Activated naive CD4-positive, alpha-beta T cell treated with anti-CD3 and anti-CD28 coated beads for 36 hours (primary cell): ENCODE data around the gene ZDHHC9. TPM values are rescaled to one million over a fixed set of nuclear protein-coding genes. Genes with fewer than 3 reads are reported as not detected.

ENCODE experiments used
- CTCF ChIA-PET: fragments of 350-600 bp; sonication (Branson Sonifier 250); formaldehyde crosslinking; loops from one replicate; lab custom pipeline; 2021; ENCODE audit warnings: antibody characterized with exemption; lab: Charles Lee
- DNase-seq: peaks from one replicate; pipeline ENCODE4 v3.0.0-alpha.2; 2020
- H3K27ac Mint-ChIP-seq: one replicate; pipeline ENCODE4 v1.8.0; 2021; ENCODE audit warnings: mild to moderate bottlenecking, mixed read lengths
- H3K27me3 Mint-ChIP-seq: one replicate; pipeline ENCODE4 v1.8.0; 2021; ENCODE audit warnings: low read depth, mixed read lengths
- H3K36me3 Mint-ChIP-seq: one replicate; pipeline ENCODE4 v1.8.0; 2021; ENCODE audit warnings: low read depth, mixed read lengths
- H3K4me1 Mint-ChIP-seq: one replicate; pipeline ENCODE4 v1.8.0; 2021; ENCODE audit warnings: low read depth, mixed read lengths
- H3K4me3 Mint-ChIP-seq: one replicate; pipeline ENCODE4 v1.8.0; 2021; ENCODE audit warnings: mild to moderate bottlenecking, moderate library complexity, mixed read lengths
- H3K9me3 Mint-ChIP-seq: one replicate; pipeline ENCODE4 v1.8.0; 2021; ENCODE audit warnings: mixed read lengths
- intact Hi-C: fragments of 100-400 bp; cut with micrococcal nuclease; formaldehyde crosslinking; loops from one replicate; pipeline ENCODE4 v1.15.1; 2023
- total RNA-seq, 2 experiments: library from RNA; stranded (reverse); gene quantifications; one replicate each; pipeline ENCODE4 v1.2.3, GENCODE V29; 2021

Gene ZDHHC9
- total RNA-seq, 2 experiments from 2014 or later: 7.1 TPM

- peak overlapping the region; percentile 15 for H3K4me3 Mint-ChIP-seq
- H3K9me3 Mint-ChIP-seq: no peaks in the 10 kb centered on the region
- CTCF ChIA-PET: interaction anchor here (0.8 to 2.1 kb wide), 10 partner anchors 10 to 119 kb away, joined by 3 to 12 read pairs (median 4); no protein-coding TSS in a partner anchor
- no peaks in the 10 kb centered on the region for H3K27me3 Mint-ChIP-seq
- H3K27ac Mint-ChIP-seq: peak overlapping the region; percentile 8
- peaks cover 45% of the 10 kb centered on the region for H3K4me1 Mint-ChIP-seq
- H3K36me3 Mint-ChIP-seq: no peaks in the 10 kb centered on the region
- intact Hi-C loops: loop anchor here (1.0 to 5.0 kb wide), 5 partner anchors 77 to 147 kb away; partner anchors contain the start of genes APLN and ZDHHC9
- DNase-seq: peak; percentile 49
These were observed 89.3 kb downstream of the ZDHHC9 start for GRCh38 chrX:129754056-129755024.

Other genes starting within 250 kb of the ZDHHC9 start
- gene APLN, start 188.9 kb downstream of the ZDHHC9 start, total RNA-seq: under 1 TPM; 0.15 to 0.36 TPM
- gene XPNPEP2, start 104.9 kb downstream of the ZDHHC9 start, total RNA-seq: under 1 TPM; 0.21 to 0.27 TPM
- 10 to 100 TPM; 90.3 to 98.7 TPM for gene SASH3, start 63.9 kb downstream of the ZDHHC9 start, total RNA-seq
- 10 to 100 TPM; 21.5 to 22.6 TPM for gene UTP14A, start 62.3 kb upstream of the ZDHHC9 start, total RNA-seq
- 1 to 10 TPM; 3.6 to 4.1 TPM for gene BCORL1, start 138.7 kb upstream of the ZDHHC9 start, total RNA-seq